Measurements from ENCODE around the gene C19orf67. TPM values are rescaled to one million over a fixed set of nuclear protein-coding genes. Genes with fewer than 3 reads are reported as not detected.

Gene C19orf67
- total and polyA plus RNA-seq, 2 of the 4 experiments (the other 2 are of a cell fraction), result not detected

DNA sequence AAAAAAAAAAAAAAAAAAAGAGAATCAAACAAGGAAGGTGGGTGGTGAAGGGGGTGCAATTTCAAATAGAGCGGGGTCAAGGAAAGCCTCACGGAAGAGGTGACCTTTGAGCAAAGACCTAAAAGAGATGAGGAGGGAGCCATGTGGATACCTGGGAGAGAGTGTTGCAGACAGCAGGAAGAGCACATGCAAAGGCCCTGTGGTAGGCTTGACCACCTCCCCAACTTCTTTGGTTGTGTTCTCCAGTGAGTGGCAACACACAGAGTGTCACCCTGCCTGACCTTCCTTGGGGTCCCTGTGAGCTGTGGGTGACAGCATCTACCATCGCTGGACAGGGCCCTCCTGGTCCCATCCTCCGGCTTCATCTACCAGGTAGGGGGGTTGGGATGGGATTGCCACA is 35.1 kb downstream of the C19orf67 start:
- peaks cover 2% of the 10 kb centered on the region; the same call in 1 of the 2 replicates for H3K9me3 ChIP-seq (ENCODE audit: control insufficient read depth, insufficient read depth, low read length)
- no peak overlapping the region for H2BK15ac ChIP-seq (ENCODE audit: low read depth, low read length)
- no peak overlapping the region for H3K56ac ChIP-seq (ENCODE audit: extremely low read depth, insufficient read depth, low read length)
- H2AK9ac ChIP-seq (replicated peaks; ENCODE audit: low read depth, low read length, poor library complexity), result no peak overlapping the region
- H3K4me3 ChIP-seq (ENCODE audit: insufficient read depth, low read depth, low read length), result no peak overlapping the region
- no peak for TF ChIP-seq CTCF (conservative IDR thresholded peaks at IDR 0.05; ENCODE audit: low read depth, low read length)
- no peak for TF ChIP-seq NFE2L2 (IDR thresholded peaks at IDR 0.05; ENCODE audit: low read depth, low read length)
- TF ChIP-seq RAD21 (IDR thresholded peaks at IDR 0.05; ENCODE audit: low read length), result no peak
- no peak overlapping the region for H2BK20ac ChIP-seq (ENCODE audit: low read depth, low read length)
- H4K91ac ChIP-seq (ENCODE audit: insufficient read depth, low read depth, low read length), result no peak overlapping the region
- H3K27me3 ChIP-seq (ENCODE audit: control insufficient read depth, insufficient read depth, low read length), result peaks cover 9% of the 10 kb centered on the region; the same call in 1 of the 2 replicates
- no peak overlapping the region for H3K4me2 ChIP-seq (ENCODE audit: low read depth, low read length)
- no peak overlapping the region for H4K8ac ChIP-seq (ENCODE audit: low read depth in 2 of 2, low read length in 2 of 2)
- POLR2A ChIA-PET (ENCODE audit: unreplicated experiment), result no interaction called here
- no peaks in the 10 kb centered on the region for H3K9me1 ChIP-seq (ENCODE audit: insufficient read depth, low read length)
- no peak overlapping the region for H2AFZ ChIP-seq (replicated peaks; ENCODE audit: low read length, poor library complexity)
- H2BK120ac ChIP-seq (ENCODE audit: low read depth, low read length), result no peak overlapping the region
- dilution Hi-C loops (cut with HindIII; ENCODE audit: low sequenced_read_pairs, unreplicated experiment), result no loop called here
- 90% methylated on average over 2 of the region's 4 CpGs; no CpG with 5 or more reads in 1 of the 2 experiments for WGBS, 2 experiments (ENCODE audit: extremely low coverage in 2 of 2, insufficient read length in 1 of 2)
- no peaks in the 10 kb centered on the region for H3K4me1 ChIP-seq (ENCODE audit: control insufficient read depth, insufficient read depth, low read length)
- no peak overlapping the region for H2AK5ac ChIP-seq (ENCODE audit: low read depth, low read length)
- CTCF ChIA-PET, result no interaction called here
- no peak overlapping the region for H3K14ac ChIP-seq (replicated peaks; ENCODE audit: low read depth, low read length)
- DNase-seq (no peak), ATAC-seq (ENCODE audit: low read depth) (no peak)
- intact Hi-C loops (cut with micrococcal nuclease), result no loop called here
- H3K18ac ChIP-seq (ENCODE audit: low read depth, low read length), result no peak overlapping the region
- H3K27ac ChIP-seq (ENCODE audit: insufficient read depth, low read length), result no peak overlapping the region
- H4K20me1 ChIP-seq (ENCODE audit: insufficient read depth, low read length), result no peaks in the 10 kb centered on the region
- no peak overlapping the region for H3K4ac ChIP-seq (ENCODE audit: low read depth, low read length)
- H4K5ac ChIP-seq (ENCODE audit: low read depth, low read length), result no peak overlapping the region
- no peaks in the 10 kb centered on the region for H3K79me1 ChIP-seq (ENCODE audit: low read depth in 1 of 2, low read length in 2 of 2)
- H2BK5ac ChIP-seq (ENCODE audit: low read depth, low read length, poor library complexity, severe bottlenecking), result no peak overlapping the region
- in situ Hi-C loops (cut with MboI; ENCODE audit: low sequenced_read_pairs), result no loop called here
- no peak overlapping the region for H3K9ac ChIP-seq (ENCODE audit: low read depth, low read length)
- no peak overlapping the region for H3K23ac ChIP-seq (ENCODE audit: low read depth, low read length)
- H3K36me3 ChIP-seq (ENCODE audit: control insufficient read depth, insufficient read depth, low read length), result no peaks in the 10 kb centered on the region
- no TSS peak for BruUV-seq (replicated peaks)

Data from IMR-90 (cell line).